ENCODE results near the gene NDUFAF8. TPM values are rescaled to one million over a fixed set of nuclear protein-coding genes. Genes with fewer than 3 reads are reported as not detected.

Gene NDUFAF8
- total RNA-seq, 4 donors from 2014 or later: 22.0 to 67.0 (median 34.3) TPM

- no peak for DNase-seq
- TF ChIP-seq POLR2A (IDR thresholded peaks at IDR 0.05) (no peak), CTCF (IDR thresholded peaks at IDR 0.05) (no peak)
- WGBS, 2 donors: 80% methylated on average over 1 of the region's 19 CpGs; no CpG with 5 or more reads in 1 of the 2 donors
- H3K36me3 ChIP-seq: peaks cover 23 to 90% (median 28%) of the 10 kb centered on the region in 3 donors
- H3K4me1 ChIP-seq: peaks cover 9 to 29% (median 10%) of the 10 kb centered on the region in 3 donors
- intact Hi-C loops (cut with DNase I): no loop called here
- no peak overlapping the region for H3K27ac ChIP-seq
- H3K27me3 ChIP-seq: no peaks in the 10 kb centered on the region
- no peak overlapping the region for H3K4me3 ChIP-seq
- no peaks in the 10 kb centered on the region for H3K9me3 ChIP-seq
Observed at GRCh38 chr17:81232616-81233241, 6.4 kb upstream of the NDUFAF8 start.

GRCh38 chr17:81233316-81233715 is 5.8 kb upstream of the NDUFAF8 start:
- 96 to 100% methylated on average over 2 to 5 of the region's 17 CpGs for WGBS, 2 donors
- peaks cover 14 to 35% (median 16%) of the 10 kb centered on the region in 3 donors for H3K4me1 ChIP-seq
- peaks cover 23 to 88% (median 28%) of the 10 kb centered on the region in 3 donors for H3K36me3 ChIP-seq
- no peak overlapping the region for H3K4me3 ChIP-seq
- H3K9me3 ChIP-seq: no peaks in the 10 kb centered on the region
- no peak for DNase-seq
- no peaks in the 10 kb centered on the region for H3K27me3 ChIP-seq
- no peak overlapping the region for H3K27ac ChIP-seq
- no peak for TF ChIP-seq CTCF (IDR thresholded peaks at IDR 0.05)
- TF ChIP-seq POLR2A (IDR thresholded peaks at IDR 0.05): no peak
- intact Hi-C loops (cut with DNase I): no loop called here

GRCh38 chr17:81233811-81234505 is 5.2 kb upstream of the NDUFAF8 start:
- intact Hi-C loops (cut with DNase I): no loop called here
- Histone ChIP-seq H3K27ac (no peak overlapping the region), H3K9me3 (no peaks in the 10 kb centered on the region), H3K36me3 (peaks cover 23 to 82% (median 28%) of the 10 kb centered on the region in 3 donors), H3K4me3 (no peak overlapping the region), H3K4me1 (peaks cover 14 to 35% (median 16%) of the 10 kb centered on the region in 3 donors), H3K27me3 (no peaks in the 10 kb centered on the region)
- TF ChIP-seq POLR2A (IDR thresholded peaks at IDR 0.05): no peak
- TF ChIP-seq CTCF (IDR thresholded peaks at IDR 0.05): no peak
- WGBS, 2 donors: 69 to 96% methylated on average over 5 of the region's 21 CpGs
- DNase-seq: no peak

- H3K36me3 ChIP-seq: peaks cover 23 to 76% (median 28%) of the 10 kb centered on the region in 3 donors
- WGBS, 2 donors: no CpG with 5 or more reads among the region's 13 CpGs
- no peak overlapping the region for H3K4me3 ChIP-seq
- TF ChIP-seq CTCF (IDR thresholded peaks at IDR 0.05) (no peak), POLR2A (IDR thresholded peaks at IDR 0.05) (no peak)
- H3K4me1 ChIP-seq: peaks cover 14 to 32% (median 16%) of the 10 kb centered on the region in 3 donors
- no peaks in the 10 kb centered on the region for H3K27me3 ChIP-seq
- no peak for DNase-seq
- intact Hi-C loops (cut with DNase I): no loop called here
- H3K27ac ChIP-seq: no peak overlapping the region
- H3K9me3 ChIP-seq: no peaks in the 10 kb centered on the region
Observed at GRCh38 chr17:81234506-81234855, 4.6 kb upstream of the NDUFAF8 start.

Data from esophagus squamous epithelium (tissue), 5 donors.